D721Med (cell line): ENCODE results near the gene CTNS.
A peak's percentile ranks its signal among the peaks of the same experiment; 100 is the strongest.

ENCODE experiments used
- DNase-seq: peaks from one replicate; pipeline ENCODE4 v3.0.0; 2011; ENCODE audit warnings: low spot score; ENCODE audit not compliant: insufficient read length
- FAIRE-seq: peaks from 2 replicates; lab custom pipeline; 2011; peaks lifted over from hg19 to GRCh38; lab: Jason Lieb, UNC
- CTCF ChIP-seq: IDR thresholded peaks from 2 replicates; pipeline ENCODE4 v1.5.1; 2012; ENCODE audit warnings: mild to moderate bottlenecking, control low read depth; ENCODE audit not compliant: insufficient read depth; ENCODE audit errors: missing control alignments

The CTNS gene

GRCh38 chr17:3636154-3636907 lies at the start of gene CTNS, which contains the start of gene SHPK:
Gene CTNS (plus strand): TSS chr17:3636760. CDS start chr17:3640207, 3,447 bp downstream.
Gene SHPK (minus strand): TSS chr17:3636250. CDS start chr17:3636219, 31 bp downstream.
- no peak for FAIRE-seq
- peak; percentile 97 for DNase-seq

GRCh38 chr17:3589784-3590183 lies 46.8 kb upstream of the CTNS start:
- DNase-seq: no peak
- TF ChIP-seq CTCF: no peak
- no peak for FAIRE-seq

More at GRCh38 chr17:3636154-3636907, at the start of gene CTNS, which contains the start of gene SHPK:
- TF ChIP-seq CTCF: no peak

GRCh38 chr17:3590231-3590630 lies 46.3 kb upstream of the CTNS start:
- FAIRE-seq (no peak), DNase-seq (no peak)
- no peak for TF ChIP-seq CTCF

DNA sequence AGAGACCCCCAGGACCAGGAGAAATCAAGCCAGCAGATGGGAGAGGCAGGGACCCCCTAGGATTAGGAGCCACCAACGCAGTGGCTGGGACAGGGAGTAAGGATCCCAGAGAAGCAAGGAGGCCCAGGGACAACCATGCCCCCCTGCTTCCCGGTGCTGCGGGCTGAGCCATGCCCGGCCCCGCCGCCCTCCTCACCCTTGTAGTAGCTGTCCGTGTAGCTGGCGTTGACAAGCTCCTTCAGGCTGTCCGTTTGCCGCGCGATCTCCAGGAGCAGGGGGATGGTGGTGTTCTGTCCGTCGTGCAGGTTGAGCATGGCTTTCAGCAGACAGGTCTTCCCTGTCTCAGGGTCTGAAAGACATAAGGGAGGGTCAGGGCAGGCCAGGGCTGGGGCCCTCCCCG lies 45.8 kb upstream of the CTNS start:
- FAIRE-seq (no peak), DNase-seq (no peak)
- no peak for TF ChIP-seq CTCF

DNA sequence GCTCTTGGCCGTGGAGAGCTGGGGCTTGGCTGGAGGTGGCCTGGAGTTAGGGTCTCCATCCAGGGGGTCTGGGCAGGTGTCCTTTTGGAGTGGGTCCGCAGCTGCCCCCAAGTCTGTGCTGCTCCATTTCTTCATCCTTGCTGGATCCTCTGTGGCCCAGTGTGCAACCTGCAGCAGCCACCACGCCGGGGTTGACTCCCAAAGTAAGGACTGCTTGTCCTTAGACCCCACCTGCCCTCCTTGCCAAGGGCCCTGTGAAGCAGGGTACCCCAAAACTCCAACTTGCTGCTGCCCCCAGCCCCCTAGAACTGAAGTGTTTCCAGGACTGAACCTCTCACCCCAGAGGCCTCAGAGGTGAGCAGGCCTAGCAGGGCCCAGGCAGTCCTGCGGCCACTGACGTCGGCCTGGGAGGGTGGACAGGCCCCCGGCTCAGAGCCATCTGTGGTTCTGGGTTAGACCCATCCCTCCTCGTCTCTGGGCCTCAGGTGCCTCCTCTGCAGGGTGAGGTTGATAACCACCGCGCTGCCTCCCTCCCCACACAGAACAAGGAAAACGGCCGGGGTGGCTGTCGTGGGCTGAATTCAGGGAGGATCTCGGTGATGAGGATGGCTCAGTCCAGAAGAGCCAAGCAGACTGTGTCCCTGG lies 44.2 kb upstream of the CTNS start:
- TF ChIP-seq CTCF: no peak
- FAIRE-seq (no peak), DNase-seq (no peak)

DNA sequence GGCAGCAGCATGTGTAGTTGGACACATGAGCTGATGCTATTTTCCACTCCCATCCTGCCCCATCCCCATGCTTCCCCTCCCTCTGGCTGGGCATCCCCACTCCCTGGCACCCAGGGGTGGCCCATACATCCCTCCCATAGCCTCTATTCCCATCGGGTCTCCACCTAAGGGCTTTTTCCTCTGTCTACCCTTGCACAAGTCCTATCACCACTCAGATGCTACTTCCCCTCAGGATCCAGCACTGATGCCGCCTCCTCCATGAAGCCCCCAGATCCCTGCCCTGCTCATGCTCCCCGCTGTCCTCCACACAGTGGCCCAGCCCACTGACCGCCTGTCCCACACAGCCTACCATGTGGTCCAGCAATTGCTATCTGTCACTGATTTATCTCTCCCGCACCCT lies 43.2 kb upstream of the CTNS start:
- DNase-seq (no peak), FAIRE-seq (no peak)
- TF ChIP-seq CTCF: no peak
